Coronary artery (tissue), 2 donors: Measurements from ENCODE around the gene CADPS.

Experiments used
- DNase-seq: peaks from one replicate; pipeline ENCODE4 v3.0.0-alpha.2; 2017; ENCODE audit warnings: low spot score
- H3K27ac ChIP-seq, 2 donors: fragments of 200-600 bp; sonication (generic); one replicate each; pipeline ENCODE4 v1.5.1; 2016 to 2019
- H3K4me3 ChIP-seq: fragments of 200-600 bp; sonication (generic); 2 replicates; pipeline ENCODE4 v1.5.1; 2016; ENCODE audit warnings: mild to moderate bottlenecking, moderate library complexity
- TF ChIP-seq, protein P1 (sequence below): fragments of 200-600 bp; sonication (generic); IDR thresholded peaks from one replicate; pipeline ENCODE4 v1.5.1; 2019; ENCODE audit warnings: antibody characterized with exemption

Gene CADPS

DNA sequence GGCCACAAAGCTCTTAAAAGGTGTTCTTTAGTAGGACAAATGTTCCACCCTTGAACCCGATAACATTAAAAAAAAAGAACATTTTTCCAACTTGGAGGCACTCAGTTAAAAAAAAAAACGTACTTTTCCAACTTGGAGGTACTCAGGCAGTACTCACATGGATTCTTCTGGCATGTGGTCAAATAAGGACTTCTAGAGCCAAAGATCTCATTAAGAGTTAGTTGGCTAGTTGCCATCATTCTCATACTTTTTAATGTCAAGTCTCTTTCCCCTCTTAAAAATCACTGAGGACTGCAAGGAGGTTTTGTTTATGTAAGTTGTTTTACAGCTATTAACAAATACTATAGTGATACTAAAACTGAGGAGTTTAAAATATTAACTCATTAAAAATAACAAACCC lies 101.0 kb downstream of the CADPS start:
- TF ChIP-seq, protein P1, sequence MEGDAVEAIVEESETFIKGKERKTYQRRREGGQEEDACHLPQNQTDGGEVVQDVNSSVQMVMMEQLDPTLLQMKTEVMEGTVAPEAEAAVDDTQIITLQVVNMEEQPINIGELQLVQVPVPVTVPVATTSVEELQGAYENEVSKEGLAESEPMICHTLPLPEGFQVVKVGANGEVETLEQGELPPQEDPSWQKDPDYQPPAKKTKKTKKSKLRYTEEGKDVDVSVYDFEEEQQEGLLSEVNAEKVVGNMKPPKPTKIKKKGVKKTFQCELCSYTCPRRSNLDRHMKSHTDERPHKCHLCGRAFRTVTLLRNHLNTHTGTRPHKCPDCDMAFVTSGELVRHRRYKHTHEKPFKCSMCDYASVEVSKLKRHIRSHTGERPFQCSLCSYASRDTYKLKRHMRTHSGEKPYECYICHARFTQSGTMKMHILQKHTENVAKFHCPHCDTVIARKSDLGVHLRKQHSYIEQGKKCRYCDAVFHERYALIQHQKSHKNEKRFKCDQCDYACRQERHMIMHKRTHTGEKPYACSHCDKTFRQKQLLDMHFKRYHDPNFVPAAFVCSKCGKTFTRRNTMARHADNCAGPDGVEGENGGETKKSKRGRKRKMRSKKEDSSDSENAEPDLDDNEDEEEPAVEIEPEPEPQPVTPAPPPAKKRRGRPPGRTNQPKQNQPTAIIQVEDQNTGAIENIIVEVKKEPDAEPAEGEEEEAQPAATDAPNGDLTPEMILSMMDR, result no peak
- no peak for DNase-seq
- no peak overlapping the region for H3K4me3 ChIP-seq
- H3K27ac ChIP-seq, result no peak overlapping the region

DNA sequence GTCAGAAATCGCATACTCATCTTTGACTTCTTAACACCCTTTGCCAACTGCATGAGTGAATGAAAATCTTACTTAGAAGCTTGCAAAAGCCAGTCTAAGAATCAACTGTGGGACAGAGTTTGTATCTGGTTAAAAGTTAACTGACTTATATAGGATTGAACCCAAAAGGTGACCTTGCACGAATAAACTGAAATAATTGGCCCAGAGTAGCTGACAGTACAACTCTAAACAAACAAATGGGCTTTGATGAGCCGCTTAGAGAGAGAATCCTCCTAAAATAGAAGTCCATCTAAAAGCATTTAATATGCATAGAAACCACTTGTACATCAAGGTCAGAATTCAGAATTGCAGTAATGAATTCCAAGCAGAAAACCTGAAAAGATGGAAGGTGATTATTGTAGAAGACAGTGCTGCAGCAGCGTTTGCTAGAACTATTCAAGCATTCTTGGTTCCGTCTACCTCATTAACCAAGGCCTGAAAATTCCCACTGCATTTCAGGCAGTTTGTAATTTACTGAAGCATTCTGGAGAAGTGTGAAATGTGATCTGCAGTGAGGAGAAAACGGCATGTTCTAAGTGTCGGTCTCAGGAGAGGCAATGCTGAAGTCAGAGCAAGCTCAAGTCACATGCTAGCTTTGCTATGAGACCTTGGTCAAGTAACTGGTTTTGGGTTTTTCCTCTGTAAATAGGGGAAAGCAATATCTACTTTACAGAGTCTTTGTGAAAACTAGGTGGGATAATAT lies 103.7 kb downstream of the CADPS start:
- Histone ChIP-seq H3K27ac (no peak overlapping the region), H3K4me3 (no peak overlapping the region)
- no peak for DNase-seq
- TF ChIP-seq, protein P1, result no peak

DNA sequence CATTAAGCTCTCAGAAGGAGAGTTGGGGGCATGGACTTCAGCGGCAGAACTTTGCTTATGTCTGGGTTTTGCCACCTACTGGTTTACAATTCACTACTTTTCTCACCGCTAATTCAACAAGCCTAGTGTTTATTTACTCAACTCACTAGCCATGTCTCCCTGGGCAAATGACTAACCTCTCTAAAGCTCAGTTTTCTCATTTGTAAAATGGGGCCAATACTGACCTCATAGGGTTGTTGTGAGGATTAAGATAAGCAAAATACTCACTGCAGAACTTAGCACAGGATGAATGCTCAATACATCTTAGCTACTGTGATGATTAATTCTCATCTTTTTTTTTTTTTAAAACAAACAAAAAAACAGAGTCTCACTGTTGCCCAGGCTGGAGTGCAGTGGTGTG lies 106.3 kb downstream of the CADPS start:
- TF ChIP-seq, protein P1, result no peak

DNA sequence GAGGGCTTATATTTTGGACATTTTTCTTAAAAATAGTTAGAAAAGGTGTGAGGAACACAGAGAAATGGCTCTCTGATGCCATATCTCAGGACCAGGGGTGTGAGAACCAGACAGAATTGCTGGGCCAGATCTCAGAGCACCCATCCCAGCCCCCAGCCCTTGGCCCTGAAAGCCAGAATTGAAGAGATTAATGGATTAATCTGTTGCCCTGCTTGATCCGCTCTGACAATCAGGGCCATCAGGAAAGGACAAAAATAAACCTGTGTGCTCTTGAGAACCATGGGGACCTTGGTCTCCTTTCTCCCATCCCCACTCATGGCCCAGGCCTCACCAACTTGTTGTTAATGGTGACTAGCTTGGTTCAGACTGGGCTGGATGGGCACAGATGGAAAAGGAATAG lies 113.5 kb downstream of the CADPS start:
- TF ChIP-seq, protein P1, result no peak
- Histone ChIP-seq H3K27ac (no peak overlapping the region), H3K4me3 (no peak overlapping the region)
- DNase-seq, result no peak

More for the DNA sequence above, 106.3 kb downstream of the CADPS start:
- no peak for DNase-seq
- no peak overlapping the region for H3K4me3 ChIP-seq
- H3K27ac ChIP-seq, result no peak overlapping the region

DNA sequence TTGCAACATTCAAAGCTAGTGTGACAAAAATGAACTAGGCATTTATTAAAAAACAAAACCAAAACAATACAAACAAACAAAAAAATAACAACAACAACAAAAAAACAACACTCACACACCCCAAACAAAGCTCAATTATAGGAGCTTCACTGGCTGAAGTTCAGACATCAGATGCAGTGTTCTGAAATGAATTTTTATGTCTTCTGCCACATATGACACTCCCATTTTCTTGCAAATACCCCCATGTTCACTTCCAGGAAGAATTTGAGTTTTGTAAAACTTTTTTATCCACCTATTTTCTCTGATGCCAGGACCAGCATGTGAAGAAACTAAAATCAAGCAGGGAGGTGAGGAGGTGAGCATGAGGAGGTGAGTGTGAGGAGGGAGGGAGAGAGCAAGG lies 113.9 kb downstream of the CADPS start:
- no peak for DNase-seq
- TF ChIP-seq, protein P1, result no peak
- Histone ChIP-seq H3K4me3 (no peak overlapping the region), H3K27ac (no peak overlapping the region)

DNA sequence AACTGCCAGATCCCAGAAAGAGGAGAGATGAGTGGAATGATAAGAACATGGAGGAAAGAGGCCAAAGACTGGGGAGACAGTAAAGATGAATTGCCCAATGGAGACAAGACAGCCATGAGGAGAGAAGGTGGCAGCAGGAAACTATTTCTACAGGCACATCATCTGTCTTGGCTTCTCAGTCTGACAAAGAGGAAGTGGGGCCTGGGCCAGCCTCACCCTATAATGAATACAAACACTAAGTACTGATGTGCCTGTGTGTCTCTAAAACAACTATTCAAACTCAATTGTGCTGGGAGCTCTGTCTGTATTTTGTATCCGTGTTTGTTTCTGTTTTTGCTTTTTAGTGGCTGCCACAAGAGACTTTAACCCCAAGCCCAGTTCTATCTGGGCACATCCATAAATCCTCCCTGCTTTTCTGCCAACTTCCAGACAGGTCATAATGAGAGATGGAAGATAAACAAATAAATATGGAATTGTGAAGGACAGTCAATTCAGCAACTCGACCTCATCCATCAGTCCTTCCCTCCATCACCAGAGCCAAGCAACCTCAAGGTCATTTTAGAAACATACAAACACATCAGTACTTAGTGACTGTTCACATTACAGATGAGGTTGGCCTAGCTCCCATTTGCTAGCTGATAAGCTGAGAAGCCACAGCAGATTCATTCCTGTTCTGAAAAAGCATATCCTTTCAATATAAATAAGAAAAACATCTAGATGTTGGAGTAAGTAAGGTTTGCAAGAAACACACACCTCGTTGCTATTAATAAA lies 116.7 kb downstream of the CADPS start:
- no peak overlapping the region for H3K4me3 ChIP-seq
- TF ChIP-seq, protein P1, result no peak
- DNase-seq, result no peak
- no peak overlapping the region for H3K27ac ChIP-seq

DNA sequence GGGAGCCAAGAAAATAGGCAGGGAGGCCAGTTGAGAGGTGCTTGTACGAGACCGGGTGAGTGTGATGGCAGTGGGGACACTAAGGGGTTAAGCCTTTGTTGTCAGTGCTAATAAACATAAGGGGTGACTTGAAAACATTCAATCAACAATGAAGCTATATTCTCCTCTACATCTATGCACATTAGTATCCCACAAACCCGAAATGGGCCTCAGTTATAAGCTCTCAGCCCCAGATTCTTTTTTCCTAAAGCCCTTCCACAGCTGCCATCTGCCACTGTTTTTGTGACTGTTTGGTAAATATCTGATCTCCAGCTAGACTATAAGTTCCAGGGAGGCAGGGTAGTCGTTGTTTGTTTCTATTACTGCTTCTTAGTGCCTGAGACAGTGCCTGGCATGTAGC lies 118.2 kb downstream of the CADPS start:
- TF ChIP-seq, protein P1, result no peak
- no peak overlapping the region for H3K4me3 ChIP-seq
- H3K27ac ChIP-seq, result no peak overlapping the region
- DNase-seq, result no peak
